Measurements from ENCODE around the gene CHDH.

CHDH gene

DNA sequence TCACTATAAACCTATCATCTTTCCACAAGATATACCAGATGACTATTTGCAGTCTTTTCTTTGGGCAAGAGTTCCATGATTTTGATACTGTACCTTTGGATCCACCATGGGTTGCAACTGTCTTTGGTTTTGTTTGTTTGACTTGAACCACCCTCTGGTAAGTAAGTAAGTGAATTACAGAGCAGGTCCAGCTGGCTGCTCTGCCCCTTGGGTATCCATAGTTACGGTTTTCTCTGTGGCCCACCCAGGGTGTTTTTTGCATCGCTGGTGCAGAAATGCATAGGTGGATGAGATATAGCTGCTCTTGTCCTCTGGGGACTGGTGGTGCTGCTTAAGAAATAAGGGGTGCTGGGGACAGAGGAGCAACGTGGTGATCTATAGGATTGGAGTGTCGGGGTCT lies 33.8 kb downstream of the CHDH start:
- DNase-seq (ENCODE audit: low spot score): no peak
- H3K4me3 ChIP-seq (ENCODE audit: low read length in 2 of 2): no peak overlapping the region
- H3K4ac ChIP-seq (ENCODE audit: low read length): no peak overlapping the region
- H2BK120ac ChIP-seq (ENCODE audit: low read depth, low read length): no peak overlapping the region
- WGBS, 2 donors (ENCODE audit: extremely low coverage in 2 of 2, insufficient read length in 2 of 2, insufficient replicate concordance in 1 of 2): no CpG with 5 or more reads among the region's 4 CpGs
- H3K23ac ChIP-seq (ENCODE audit: low read depth, low read length, poor library complexity): no peak overlapping the region
- no peak overlapping the region for H4K8ac ChIP-seq (ENCODE audit: low read depth, low read length)
- H2AK5ac ChIP-seq (ENCODE audit: low read depth, low read length): no peak overlapping the region
- H3K27me3 ChIP-seq (ENCODE audit: control insufficient read depth in 3 of 3, insufficient read depth in 3 of 3, low read depth in 1 of 3, low read length in 3 of 3): no peaks in the 10 kb centered on the region
- H3K18ac ChIP-seq (ENCODE audit: low read length): no peak overlapping the region
- H3K27ac ChIP-seq (replicated peaks; ENCODE audit: low read length): no peak overlapping the region
- H3K4me1 ChIP-seq (ENCODE audit: control insufficient read depth in 2 of 2, insufficient read depth in 1 of 2, low read depth in 1 of 2, low read length in 2 of 2): no peaks in the 10 kb centered on the region
- H2BK12ac ChIP-seq (ENCODE audit: low read length): no peak overlapping the region
- no peak overlapping the region for H3K14ac ChIP-seq (ENCODE audit: low read length)
- no peak overlapping the region for H4K91ac ChIP-seq (ENCODE audit: low read depth, low read length, poor library complexity)
- no peak overlapping the region for H3K4me2 ChIP-seq (ENCODE audit: insufficient read depth, low read length, poor library complexity, severe bottlenecking)
- H2BK5ac ChIP-seq (ENCODE audit: low read length): no peak overlapping the region
- H3K36me3 ChIP-seq (replicated peaks in 1 of 2; ENCODE audit: control insufficient read depth in 2 of 2, insufficient read depth in 2 of 2, low read length in 2 of 2): peaks cover 3 to 7% of the 10 kb centered on the region in 2 donors
- no peak overlapping the region for H3K9ac ChIP-seq (ENCODE audit: low read depth, low read length, poor library complexity)
- no peak overlapping the region for H2AFZ ChIP-seq (ENCODE audit: low read length)
- H3K79me1 ChIP-seq (ENCODE audit: low read depth, low read length): no peaks in the 10 kb centered on the region
- no peaks in the 10 kb centered on the region for H3K9me3 ChIP-seq (replicated peaks in 1 of 2; ENCODE audit: control insufficient read depth in 2 of 2, insufficient read depth in 1 of 2, low read depth in 1 of 2, low read length in 2 of 2)
- H2BK15ac ChIP-seq (ENCODE audit: low read length): no peak overlapping the region

DNA sequence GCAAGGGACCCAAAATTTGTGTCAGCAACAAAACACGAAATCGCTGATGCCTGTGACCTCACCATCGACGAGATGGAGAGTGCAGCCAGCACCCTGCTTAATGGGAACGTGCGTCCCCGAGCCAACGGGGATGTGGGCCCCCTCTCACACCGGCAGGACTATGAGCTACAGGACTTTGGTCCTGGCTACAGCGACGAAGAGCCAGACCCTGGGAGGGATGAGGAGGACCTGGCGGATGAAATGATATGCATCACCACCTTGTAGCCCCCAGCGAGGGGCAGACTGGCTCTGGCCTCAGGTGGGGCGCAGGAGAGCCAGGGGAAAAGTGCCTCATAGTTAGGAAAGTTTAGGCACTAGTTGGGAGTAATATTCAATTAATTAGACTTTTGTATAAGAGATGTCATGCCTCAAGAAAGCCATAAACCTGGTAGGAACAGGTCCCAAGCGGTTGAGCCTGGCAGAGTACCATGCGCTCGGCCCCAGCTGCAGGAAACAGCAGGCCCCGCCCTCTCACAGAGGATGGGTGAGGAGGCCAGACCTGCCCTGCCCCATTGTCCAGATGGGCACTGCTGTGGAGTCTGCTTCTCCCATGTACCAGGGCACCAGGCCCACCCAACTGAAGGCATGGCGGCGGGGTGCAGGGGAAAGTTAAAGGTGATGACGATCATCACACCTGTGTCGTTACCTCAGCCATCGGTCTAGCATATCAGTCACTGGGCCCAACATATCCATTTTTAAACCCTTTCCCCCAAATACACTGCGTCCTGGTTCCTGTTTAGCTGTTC lies 34.9 kb downstream of the CHDH start:
- no peak for DNase-seq (ENCODE audit: low spot score)
- Histone ChIP-seq H3K14ac (ENCODE audit: low read length) (no peak overlapping the region), H3K4ac (ENCODE audit: low read length) (no peak overlapping the region), H4K91ac (ENCODE audit: low read depth, low read length, poor library complexity) (no peak overlapping the region), H3K23ac (ENCODE audit: low read depth, low read length, poor library complexity) (no peak overlapping the region), H3K4me2 (ENCODE audit: insufficient read depth, low read length, poor library complexity, severe bottlenecking) (no peak overlapping the region), H3K4me1 (ENCODE audit: control insufficient read depth in 2 of 2, insufficient read depth in 1 of 2, low read depth in 1 of 2, low read length in 2 of 2) (peaks cover 0 to 3% of the 10 kb centered on the region in 2 donors), H3K79me1 (ENCODE audit: low read depth, low read length) (no peaks in the 10 kb centered on the region), H3K9ac (ENCODE audit: low read depth, low read length, poor library complexity) (no peak overlapping the region), H2BK120ac (ENCODE audit: low read depth, low read length) (no peak overlapping the region), H2BK5ac (ENCODE audit: low read length) (no peak overlapping the region), H3K27me3 (ENCODE audit: control insufficient read depth in 3 of 3, insufficient read depth in 3 of 3, low read depth in 1 of 3, low read length in 3 of 3) (no peaks in the 10 kb centered on the region), H3K36me3 (replicated peaks in 1 of 2; ENCODE audit: control insufficient read depth in 2 of 2, insufficient read depth in 2 of 2, low read length in 2 of 2) (no peaks in the 10 kb centered on the region), H4K8ac (ENCODE audit: low read depth, low read length) (no peak overlapping the region), H3K18ac (ENCODE audit: low read length) (no peak overlapping the region), H2BK12ac (ENCODE audit: low read length) (no peak overlapping the region), H3K4me3 (ENCODE audit: low read length in 2 of 2) (peak overlapping the region in 1 of 2 donors; percentile 27), H3K27ac (replicated peaks; ENCODE audit: low read length) (no peak overlapping the region), H2BK15ac (ENCODE audit: low read length) (no peak overlapping the region), H2AFZ (ENCODE audit: low read length) (no peak overlapping the region), H3K9me3 (replicated peaks in 1 of 2; ENCODE audit: control insufficient read depth in 2 of 2, insufficient read depth in 1 of 2, low read depth in 1 of 2, low read length in 2 of 2) (peaks cover 0 to 1% of the 10 kb centered on the region in 2 donors), H2AK5ac (ENCODE audit: low read depth, low read length) (no peak overlapping the region)
- no CpG with 5 or more reads among the region's 24 CpGs for WGBS, 2 donors (ENCODE audit: extremely low coverage in 2 of 2, insufficient read length in 2 of 2, insufficient replicate concordance in 1 of 2)

DNA sequence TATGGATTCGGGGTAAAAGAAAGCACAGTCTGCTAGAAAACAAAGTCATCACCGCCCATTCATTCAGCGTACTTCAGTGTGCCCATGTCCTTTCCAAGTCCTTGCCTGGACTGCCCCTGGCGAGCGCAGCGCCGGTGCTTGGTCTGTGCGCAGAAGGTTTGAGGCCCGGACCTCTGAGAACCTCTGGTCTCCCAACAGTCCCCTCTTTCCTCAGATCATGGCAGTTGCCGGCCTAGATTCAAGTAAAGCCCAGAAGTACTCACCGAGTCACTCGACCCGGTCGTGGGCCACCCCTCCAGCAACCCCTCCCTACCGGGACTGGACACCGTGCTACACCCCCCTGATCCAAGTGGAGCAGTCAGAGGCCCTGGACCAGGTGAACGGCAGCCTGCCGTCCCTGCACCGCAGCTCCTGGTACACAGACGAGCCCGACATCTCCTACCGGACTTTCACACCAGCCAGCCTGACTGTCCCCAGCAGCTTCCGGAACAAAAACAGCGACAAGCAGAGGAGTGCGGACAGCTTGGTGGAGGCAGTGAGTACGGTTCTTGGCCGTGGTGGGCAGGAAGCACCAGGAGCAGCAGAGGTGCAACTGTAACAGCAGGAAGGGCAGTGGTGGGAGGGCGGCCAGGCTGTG lies 36.3 kb downstream of the CHDH start:
- H3K9me3 ChIP-seq (replicated peaks in 1 of 2; ENCODE audit: control insufficient read depth in 2 of 2, insufficient read depth in 1 of 2, low read depth in 1 of 2, low read length in 2 of 2): peaks cover 0 to 1% of the 10 kb centered on the region in 2 donors
- H3K18ac ChIP-seq (ENCODE audit: low read length): peak overlapping the region; percentile 5
- H3K23ac ChIP-seq (ENCODE audit: low read depth, low read length, poor library complexity): no peak overlapping the region
- no peak overlapping the region for H3K14ac ChIP-seq (ENCODE audit: low read length)
- H4K91ac ChIP-seq (ENCODE audit: low read depth, low read length, poor library complexity): no peak overlapping the region
- H2BK5ac ChIP-seq (ENCODE audit: low read length): no peak overlapping the region
- no peak overlapping the region for H2BK15ac ChIP-seq (ENCODE audit: low read length)
- H3K4me2 ChIP-seq (ENCODE audit: insufficient read depth, low read length, poor library complexity, severe bottlenecking): no peak overlapping the region
- H2BK12ac ChIP-seq (ENCODE audit: low read length): no peak overlapping the region
- H3K9ac ChIP-seq (ENCODE audit: low read depth, low read length, poor library complexity): peak overlapping the region; percentile 65
- H3K4me3 ChIP-seq (ENCODE audit: low read length in 2 of 2): no peak overlapping the region
- H3K36me3 ChIP-seq (replicated peaks in 1 of 2; ENCODE audit: control insufficient read depth in 2 of 2, insufficient read depth in 2 of 2, low read length in 2 of 2): no peaks in the 10 kb centered on the region
- no peak overlapping the region for H3K27ac ChIP-seq (replicated peaks; ENCODE audit: low read length)
- no peak for DNase-seq (ENCODE audit: low spot score)
- no peak overlapping the region for H4K8ac ChIP-seq (ENCODE audit: low read depth, low read length)
- no peak overlapping the region for H2BK120ac ChIP-seq (ENCODE audit: low read depth, low read length)
- no peak overlapping the region for H2AFZ ChIP-seq (ENCODE audit: low read length)
- H3K79me1 ChIP-seq (ENCODE audit: low read depth, low read length): no peaks in the 10 kb centered on the region
- no peak overlapping the region for H2AK5ac ChIP-seq (ENCODE audit: low read depth, low read length)
- H3K4ac ChIP-seq (ENCODE audit: low read length): no peak overlapping the region
- no CpG with 5 or more reads among the region's 28 CpGs for WGBS, 2 donors (ENCODE audit: extremely low coverage in 2 of 2, insufficient read length in 2 of 2, insufficient replicate concordance in 1 of 2)
- no peaks in the 10 kb centered on the region for H3K27me3 ChIP-seq (ENCODE audit: control insufficient read depth in 3 of 3, insufficient read depth in 3 of 3, low read depth in 1 of 3, low read length in 3 of 3)
- H3K4me1 ChIP-seq (ENCODE audit: control insufficient read depth in 2 of 2, insufficient read depth in 1 of 2, low read depth in 1 of 2, low read length in 2 of 2): peaks cover 6 to 8% of the 10 kb centered on the region in 2 donors

DNA sequence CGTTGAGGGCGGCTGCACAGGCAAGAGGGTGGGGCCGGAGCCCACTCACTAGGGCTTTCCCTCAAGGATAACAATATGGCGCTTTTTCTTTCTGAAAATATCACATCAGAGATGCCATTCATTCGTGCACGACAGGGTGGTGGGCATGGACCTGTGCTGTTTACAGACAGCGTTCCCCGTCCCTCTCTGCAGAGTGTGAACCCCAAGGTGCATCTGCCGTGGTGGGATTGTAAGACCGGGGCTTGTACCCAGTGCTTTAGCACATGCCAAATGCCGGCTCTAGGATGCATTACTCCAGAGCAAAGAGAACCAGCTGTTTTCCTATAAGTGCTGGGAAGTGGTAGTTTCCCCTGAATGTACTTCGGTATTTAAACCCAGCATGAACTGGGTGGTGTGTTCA lies 37.0 kb downstream of the CHDH start:
- WGBS, 2 donors (ENCODE audit: extremely low coverage in 2 of 2, insufficient read length in 2 of 2, insufficient replicate concordance in 1 of 2): no CpG with 5 or more reads among the region's 12 CpGs
- Histone ChIP-seq H3K23ac (ENCODE audit: low read depth, low read length, poor library complexity) (no peak overlapping the region), H3K27me3 (ENCODE audit: control insufficient read depth in 3 of 3, insufficient read depth in 3 of 3, low read depth in 1 of 3, low read length in 3 of 3) (no peaks in the 10 kb centered on the region), H4K8ac (ENCODE audit: low read depth, low read length) (no peak overlapping the region), H3K79me1 (ENCODE audit: low read depth, low read length) (no peaks in the 10 kb centered on the region), H2BK120ac (ENCODE audit: low read depth, low read length) (no peak overlapping the region), H4K91ac (ENCODE audit: low read depth, low read length, poor library complexity) (no peak overlapping the region), H2AFZ (ENCODE audit: low read length) (no peak overlapping the region), H3K4me1 (ENCODE audit: control insufficient read depth in 2 of 2, insufficient read depth in 1 of 2, low read depth in 1 of 2, low read length in 2 of 2) (peaks cover 12 to 14% of the 10 kb centered on the region in 2 donors), H3K18ac (ENCODE audit: low read length) (no peak overlapping the region), H3K9ac (ENCODE audit: low read depth, low read length, poor library complexity) (no peak overlapping the region), H2BK12ac (ENCODE audit: low read length) (no peak overlapping the region), H3K27ac (replicated peaks; ENCODE audit: low read length) (no peak overlapping the region), H3K4me2 (ENCODE audit: insufficient read depth, low read length, poor library complexity, severe bottlenecking) (no peak overlapping the region), H2BK15ac (ENCODE audit: low read length) (no peak overlapping the region), H2AK5ac (ENCODE audit: low read depth, low read length) (no peak overlapping the region), H3K14ac (ENCODE audit: low read length) (no peak overlapping the region), H2BK5ac (ENCODE audit: low read length) (no peak overlapping the region), H3K36me3 (replicated peaks in 1 of 2; ENCODE audit: control insufficient read depth in 2 of 2, insufficient read depth in 2 of 2, low read length in 2 of 2) (no peaks in the 10 kb centered on the region), H3K4ac (ENCODE audit: low read length) (no peak overlapping the region), H3K9me3 (replicated peaks in 1 of 2; ENCODE audit: control insufficient read depth in 2 of 2, insufficient read depth in 1 of 2, low read depth in 1 of 2, low read length in 2 of 2) (peaks cover 0 to 1% of the 10 kb centered on the region in 2 donors), H3K4me3 (ENCODE audit: low read length in 2 of 2) (no peak overlapping the region)
- no peak for DNase-seq (ENCODE audit: low spot score)
